Sigmoid colon (tissue), 7 donors: Measurements from ENCODE around the gene STOX1. TPM values are rescaled to one million over a fixed set of nuclear protein-coding genes. Genes with fewer than 3 reads are reported as not detected.
A peak's percentile ranks its signal among the peaks of the same experiment; 100 is the strongest.

Experiments used
- DNase-seq: peaks from one replicate; pipeline ENCODE4 v3.0.0-alpha.2; 2019
- H3K27ac ChIP-seq, 4 donors: fragments of 200-600 bp; sonication (generic); one replicate each; pipeline ENCODE4 v1.5.1; 2016 to 2019; ENCODE audit warnings: mild to moderate bottlenecking in 1 of 4
- H3K27me3 ChIP-seq, 3 donors: fragments of 200-600 bp; sonication (generic); one replicate each; pipeline ENCODE4 v1.5.1; 2019; ENCODE audit warnings: mild to moderate bottlenecking in 1 of 3
- H3K36me3 ChIP-seq, 4 donors: fragments of 200-600 bp; sonication (generic); one replicate each; pipeline ENCODE4 v1.5.1; 2016 to 2019
- H3K4me1 ChIP-seq, 4 donors: fragments of 200-600 bp; sonication (generic); one replicate each; pipeline ENCODE4 v1.5.1; 2017 to 2019
- H3K4me3 ChIP-seq, 4 donors: fragments of 200-600 bp; sonication (generic); one replicate each; pipeline ENCODE4 v1.5.1; 2017 to 2019; ENCODE audit warnings: mild to moderate bottlenecking in 2 of 4, moderate library complexity in 1 of 4
- H3K9me3 ChIP-seq, 4 donors: fragments of 200-600 bp in 3 of 4; sonication (generic) in 3 of 4; one replicate each; pipeline versions ENCODE4 v1.5.1 to v1.6.1; 2013 to 2019
- CTCF ChIP-seq, 4 experiments: fragments of 450-650 bp in 3 of 4; fragments of 200-600 bp in 1 of 4; IDR thresholded peaks; one replicate each; pipeline ENCODE4 v1.5.1; 2016 to 2019; ENCODE audit warnings: antibody characterized with exemption in 4 of 4, mild to moderate bottlenecking in 3 of 4, moderate library complexity in 2 of 4
- EP300 ChIP-seq, 4 donors: sonication (generic); formaldehyde crosslinking; IDR thresholded peaks; one replicate each; pipeline ENCODE4 v1.6.1; 2017; ENCODE audit warnings: antibody characterized with exemption in 4 of 4
- POLR2A ChIP-seq, 2 donors: fragments of 450-650 bp; IDR thresholded peaks; one replicate each; pipeline ENCODE4 v1.6.1; 2016; ENCODE audit warnings: antibody characterized with exemption in 2 of 2, mild to moderate bottlenecking in 2 of 2, moderate library complexity in 2 of 2
- POLR2AphosphoS5 ChIP-seq, 4 donors: sonication (generic); formaldehyde crosslinking; IDR thresholded peaks; one replicate each; pipeline ENCODE4 v1.6.1; 2017; ENCODE audit warnings: antibody characterized with exemption in 4 of 4
- WGBS, 2 donors: extraction: QIAGEN DNeasy Blood & Tissue Kit; methylation state at CpG; one replicate each; pipeline ENCODE4 v1.1.7; 2013; 5-methylcytosine and 5-hydroxymethylcytosine counted together
- intact Hi-C: fragments of 100-400 bp; cut with DNase I; formaldehyde crosslinking; loops from one replicate; pipeline ENCODE4 v1.15.1; 2023
- polyA plus RNA-seq, 3 donors: library from polyadenylated mRNA; stranded (reverse); fragments of 200-250 nt; gene quantifications; one replicate each; pipeline ENCODE4 v1.2.3, GENCODE V29; 2013
- total RNA-seq, 4 donors: library from RNA; depleted of rRNA; stranded (reverse); fragments of >200 nt; gene quantifications; one replicate each; pipeline ENCODE4 v1.1.0, GENCODE V29; 2016
- donor health status: healthy with polysubstance abuse.
- donor health status: Bipolar disorder and iron deficiency.
- donor health status: healthy.

Gene STOX1
- total and polyA plus RNA-seq, 7 donors: 0.41 to 2.9 (median 1.3) TPM; not detected in 1

DNA sequence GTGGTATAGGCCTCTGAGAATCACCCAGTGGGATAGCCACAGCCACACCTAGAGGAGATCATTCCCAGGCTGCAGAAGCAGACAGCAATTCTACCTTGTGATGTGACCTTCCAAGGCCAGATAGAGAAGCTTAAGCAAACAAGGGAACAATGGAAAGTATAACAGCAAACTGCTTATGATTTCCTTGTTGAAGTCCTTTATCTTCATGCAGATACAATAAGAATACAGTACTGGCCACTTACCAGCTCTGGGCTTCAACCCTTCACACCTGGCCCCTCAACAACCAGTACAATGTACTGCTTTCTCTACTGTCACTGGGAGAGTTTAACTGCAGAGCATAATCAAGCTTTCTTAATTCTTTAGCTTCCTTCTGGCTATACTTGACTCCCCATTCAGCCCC lies 51.2 kb downstream of the STOX1 start:
- no peaks in the 10 kb centered on the region for H3K9me3 ChIP-seq
- no peak for TF ChIP-seq EP300 (IDR thresholded peaks at IDR 0.05)
- TF ChIP-seq POLR2AphosphoS5 (IDR thresholded peaks at IDR 0.05): no peak
- TF ChIP-seq POLR2A (IDR thresholded peaks at IDR 0.05): no peak
- TF ChIP-seq CTCF (IDR thresholded peaks at IDR 0.05): no peak
- H3K4me3 ChIP-seq: no peak overlapping the region
- no peaks in the 10 kb centered on the region for H3K36me3 ChIP-seq
- no peaks in the 10 kb centered on the region for H3K4me1 ChIP-seq
- DNase-seq: no peak
- H3K27me3 ChIP-seq: no peaks in the 10 kb centered on the region
- no peak overlapping the region for H3K27ac ChIP-seq
- intact Hi-C loops: no loop called here

GRCh38 chr10:68879628-68880027 lies 52.3 kb downstream of the STOX1 start:
- 95 to 97% methylated on average over 2 of the region's 2 CpGs for WGBS, 2 donors
- no peaks in the 10 kb centered on the region for H3K36me3 ChIP-seq
- no peak overlapping the region for H3K4me3 ChIP-seq
- no peak overlapping the region for H3K27ac ChIP-seq
- H3K27me3 ChIP-seq: no peaks in the 10 kb centered on the region
- H3K9me3 ChIP-seq: no peaks in the 10 kb centered on the region
- DNase-seq: no peak
- TF ChIP-seq POLR2AphosphoS5 (IDR thresholded peaks at IDR 0.05): no peak
- TF ChIP-seq POLR2A (IDR thresholded peaks at IDR 0.05): no peak
- no peak for TF ChIP-seq CTCF (IDR thresholded peaks at IDR 0.05)
- TF ChIP-seq EP300 (IDR thresholded peaks at IDR 0.05): no peak
- intact Hi-C loops: no loop called here
- H3K4me1 ChIP-seq: no peaks in the 10 kb centered on the region

- no peaks in the 10 kb centered on the region for H3K9me3 ChIP-seq
- no peaks in the 10 kb centered on the region for H3K27me3 ChIP-seq
- WGBS, 2 donors: 96 to 97% methylated on average over 4 of the region's 4 CpGs
- DNase-seq: no peak
- no peak overlapping the region for H3K4me3 ChIP-seq
- no peaks in the 10 kb centered on the region for H3K4me1 ChIP-seq
- H3K36me3 ChIP-seq: no peaks in the 10 kb centered on the region
- H3K27ac ChIP-seq: no peak overlapping the region
- intact Hi-C loops: no loop called here
- TF ChIP-seq EP300 (IDR thresholded peaks at IDR 0.05) (no peak), POLR2AphosphoS5 (IDR thresholded peaks at IDR 0.05) (no peak), CTCF (IDR thresholded peaks at IDR 0.05) (no peak), POLR2A (IDR thresholded peaks at IDR 0.05) (no peak)
Measured at GRCh38 chr10:68880181-68880580, 52.9 kb downstream of the STOX1 start.

DNA sequence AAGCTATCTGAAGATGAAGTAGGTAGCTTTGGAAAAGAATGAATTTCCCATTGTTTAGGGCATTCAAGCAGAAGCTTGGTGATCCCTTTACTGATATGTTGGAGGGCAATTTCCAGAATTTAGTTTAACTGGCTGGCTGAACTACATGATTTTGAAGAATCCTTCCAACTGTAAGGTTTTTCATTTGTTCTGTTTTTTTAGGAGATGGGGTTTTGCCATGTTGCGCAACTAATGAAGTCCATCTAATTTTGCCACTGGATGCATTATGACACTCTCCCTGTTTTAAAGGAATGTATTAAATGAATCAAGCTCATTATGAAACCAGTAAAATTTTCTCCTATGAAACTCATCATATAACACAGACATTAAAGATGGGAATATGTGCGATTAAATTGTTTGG lies 67.7 kb downstream of the STOX1 start:
- TF ChIP-seq POLR2AphosphoS5 (IDR thresholded peaks at IDR 0.05) (no peak), EP300 (IDR thresholded peaks at IDR 0.05) (no peak), CTCF (IDR thresholded peaks at IDR 0.05) (no peak), POLR2A (IDR thresholded peaks at IDR 0.05) (no peak)
- no peak overlapping the region for H3K4me3 ChIP-seq
- no peak overlapping the region for H3K27ac ChIP-seq
- DNase-seq: no peak
- H3K4me1 ChIP-seq: peaks cover 0 to 4% (median 1%) of the 10 kb centered on the region in 4 donors
- WGBS, 2 donors: 99 to 100% methylated on average over 2 of the region's 2 CpGs
- intact Hi-C loops: loop anchor here (5.0 to 10.0 kb wide), 3 partner anchors 103 to 490 kb away; partner anchors contain the start of gene RUFY2
- H3K36me3 ChIP-seq: no peaks in the 10 kb centered on the region
- H3K9me3 ChIP-seq: no peaks in the 10 kb centered on the region
- H3K27me3 ChIP-seq: no peaks in the 10 kb centered on the region

DNA sequence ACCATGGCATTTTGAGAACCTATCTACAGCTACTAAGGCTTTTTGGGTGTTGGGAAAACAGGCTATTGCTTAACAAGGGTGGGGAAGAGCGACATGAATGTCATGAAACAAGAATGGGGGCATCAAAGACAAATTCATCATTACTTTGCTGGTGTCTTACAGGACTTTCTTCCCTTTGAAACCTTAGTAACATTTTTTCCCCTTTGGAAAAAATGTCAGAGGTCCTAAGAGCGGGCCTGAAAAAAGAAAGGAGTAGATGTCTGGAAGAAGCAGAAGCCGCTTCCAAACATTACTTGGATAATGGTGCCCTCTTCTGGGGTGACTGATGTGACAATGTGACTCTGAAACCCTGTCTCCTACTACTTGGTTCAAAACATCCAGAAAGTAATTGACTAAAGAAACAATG lies 70.0 kb downstream of the STOX1 start:
- intact Hi-C loops: loop anchor here (5.0 to 10.0 kb wide), 3 partner anchors 105 to 493 kb away; partner anchors contain the start of gene RUFY2
- no peak overlapping the region for H3K4me3 ChIP-seq
- H3K27ac ChIP-seq: no peak overlapping the region
- no peaks in the 10 kb centered on the region for H3K9me3 ChIP-seq
- WGBS, 2 donors: 36 to 47% methylated on average over 3 of the region's 3 CpGs
- H3K4me1 ChIP-seq: peaks cover 0 to 15% (median 11%) of the 10 kb centered on the region in 4 donors
- DNase-seq: no peak
- TF ChIP-seq POLR2AphosphoS5 (IDR thresholded peaks at IDR 0.05): no peak
- TF ChIP-seq CTCF (IDR thresholded peaks at IDR 0.05): peak in 3 of 4 experiments; percentile 20 to 45 (median 30)
- TF ChIP-seq POLR2A (IDR thresholded peaks at IDR 0.05): no peak
- H3K27me3 ChIP-seq: no peaks in the 10 kb centered on the region
- no peaks in the 10 kb centered on the region for H3K36me3 ChIP-seq
